ENCODE results near the gene POMZP3.
"Not testable (repeated sequence)": the region's sequence is repeated elsewhere in the genome, so short reads cannot be mapped to it uniquely, and the experiment has no call there.

Gene POMZP3

DNA sequence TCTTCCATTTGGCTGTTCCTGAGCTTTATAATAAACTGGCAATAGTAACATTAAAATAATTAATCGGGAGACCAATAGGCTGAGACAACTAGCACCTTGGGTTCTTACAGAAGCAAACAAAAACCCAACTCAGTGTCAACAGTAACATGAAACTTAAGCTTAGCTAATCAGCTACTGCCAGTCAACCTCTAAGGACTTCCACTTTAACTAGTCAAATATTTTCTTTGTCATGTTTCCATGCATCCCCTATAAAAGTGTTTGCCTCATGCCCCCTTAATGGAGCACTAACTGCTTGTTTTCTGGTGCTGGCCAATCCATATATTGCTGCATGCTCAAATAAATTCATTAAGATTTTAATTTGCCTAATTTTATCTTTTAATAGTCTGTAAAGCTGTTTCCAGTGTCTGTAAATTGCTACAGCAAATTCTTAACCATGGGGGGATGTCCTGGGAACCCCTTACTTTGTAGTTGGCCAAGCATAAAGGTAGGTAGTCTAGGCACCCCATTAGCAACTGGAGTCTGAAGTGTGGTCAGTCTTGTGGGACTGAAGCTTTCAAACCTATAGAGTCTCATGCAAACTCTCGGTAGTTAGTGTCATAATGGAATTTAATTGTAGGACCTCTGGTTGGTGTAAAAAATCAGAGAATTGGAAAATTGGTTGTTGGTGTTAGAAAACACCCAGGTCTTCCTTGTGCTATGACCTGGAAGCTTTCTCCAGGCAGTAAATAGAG is 40.3 kb downstream of the POMZP3 start:
- DNase-seq, result not testable (repeated sequence)

DNA sequence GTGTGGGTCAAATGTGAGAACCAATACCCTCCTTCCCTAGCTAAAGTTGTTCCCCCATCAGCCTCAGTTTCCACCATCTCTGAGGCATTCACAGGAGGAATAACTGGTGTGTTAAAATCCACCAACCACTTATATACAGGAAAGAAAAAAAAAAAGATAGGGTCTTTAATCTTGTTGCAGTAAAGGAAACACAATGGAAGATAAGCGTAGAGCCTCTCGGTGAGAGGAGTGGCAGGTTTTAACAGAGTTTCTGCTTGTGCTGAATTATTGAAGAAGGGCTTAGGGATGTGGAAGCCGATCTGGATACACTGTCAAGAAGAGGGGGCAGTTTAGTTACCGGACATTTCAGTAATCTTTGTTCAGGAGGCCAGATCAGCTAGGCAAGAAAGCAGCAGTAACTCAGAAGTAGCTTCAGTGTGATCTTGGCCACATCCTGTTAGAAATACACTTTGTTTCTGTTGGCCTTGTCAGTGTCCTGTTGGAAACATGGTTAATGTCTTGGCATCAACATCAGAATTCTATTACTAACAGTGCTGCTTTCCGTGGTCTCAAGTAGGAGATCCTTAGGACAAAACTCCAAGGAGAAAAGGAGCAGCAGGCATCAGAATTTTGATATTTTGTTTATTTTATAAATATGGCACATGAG is 43.3 kb downstream of the POMZP3 start:
- not testable (repeated sequence) for DNase-seq

GRCh38 chr7:76582848-76583631 is 44.0 kb downstream of the POMZP3 start:
- not testable (repeated sequence) for DNase-seq

- DNase-seq, result not testable (repeated sequence)
Observed at GRCh38 chr7:76575919-76576655, 51.0 kb downstream of the POMZP3 start.

- DNase-seq, result not testable (repeated sequence)
Observed at GRCh38 chr7:76575431-76575830, 51.6 kb downstream of the POMZP3 start.

- DNase-seq, result not testable (repeated sequence)
Observed at GRCh38 chr7:76572296-76572695, 54.8 kb downstream of the POMZP3 start.

GRCh38 chr7:76570324-76570775 is 56.7 kb downstream of the POMZP3 start:
- DNase-seq, result not testable (repeated sequence)

DNA sequence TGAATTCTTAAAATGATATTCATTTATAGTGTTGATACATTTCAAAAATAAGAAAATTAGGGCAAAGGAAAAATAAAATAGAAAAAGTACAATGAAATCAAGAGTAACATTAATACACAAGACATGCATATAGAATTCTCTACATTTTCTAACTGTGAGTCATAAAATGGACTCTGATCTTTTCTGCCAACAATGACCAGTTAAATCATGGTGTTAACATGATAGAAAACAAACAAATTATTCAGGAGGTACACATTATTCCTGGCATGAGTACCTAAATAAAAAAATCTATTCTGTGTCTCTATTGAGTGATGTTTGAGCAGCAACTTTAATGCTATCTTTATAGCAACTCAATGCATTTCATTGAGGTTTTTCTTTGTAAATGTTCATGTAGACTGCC is 58.3 kb downstream of the POMZP3 start:
- DNase-seq, result not testable (repeated sequence)

DNA sequence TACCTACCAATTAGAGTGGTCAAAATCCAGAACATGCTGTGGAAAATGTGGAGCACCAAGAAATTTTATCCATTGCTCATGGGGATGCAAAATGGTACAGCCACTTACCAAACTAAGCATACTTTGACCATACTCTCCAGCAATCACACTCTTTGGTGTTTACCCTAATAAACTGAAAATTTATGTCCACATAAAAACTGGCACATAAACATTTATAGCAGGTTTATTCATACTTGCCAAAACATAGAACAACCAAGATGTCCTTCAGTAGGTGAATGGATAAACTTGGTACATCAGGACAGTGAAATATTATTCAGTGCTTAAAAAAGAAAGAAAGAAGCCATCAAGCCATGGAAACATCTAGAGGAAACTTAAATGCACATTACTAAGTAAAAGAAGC is 59.3 kb downstream of the POMZP3 start:
- DNase-seq, result not testable (repeated sequence)

- DNase-seq, result not testable (repeated sequence)
Observed at GRCh38 chr7:76567311-76567710, 59.8 kb downstream of the POMZP3 start.

DNA sequence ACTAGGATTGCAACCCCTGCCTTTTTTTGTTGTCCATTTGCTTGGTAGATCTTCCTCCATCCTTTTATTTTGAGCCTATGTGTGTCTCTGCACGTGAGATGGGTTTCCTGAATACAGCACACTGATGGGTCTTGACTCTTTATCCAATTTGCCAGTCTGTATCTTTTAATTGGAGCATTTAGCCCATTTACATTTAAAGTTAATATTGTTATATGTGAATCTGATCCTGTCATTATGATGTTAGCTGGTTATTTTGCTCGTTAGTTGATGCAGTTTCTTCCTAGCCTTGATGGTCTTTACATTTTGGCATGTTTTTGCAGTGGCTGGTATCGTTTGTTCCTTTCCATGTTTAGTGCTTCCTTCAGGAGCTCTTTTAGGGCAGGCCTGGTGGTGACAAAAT is 62.1 kb downstream of the POMZP3 start:
- DNase-seq, result not testable (repeated sequence)

- DNase-seq, result not testable (repeated sequence)
Observed at GRCh38 chr7:76561342-76561741, 65.7 kb downstream of the POMZP3 start.

DNA sequence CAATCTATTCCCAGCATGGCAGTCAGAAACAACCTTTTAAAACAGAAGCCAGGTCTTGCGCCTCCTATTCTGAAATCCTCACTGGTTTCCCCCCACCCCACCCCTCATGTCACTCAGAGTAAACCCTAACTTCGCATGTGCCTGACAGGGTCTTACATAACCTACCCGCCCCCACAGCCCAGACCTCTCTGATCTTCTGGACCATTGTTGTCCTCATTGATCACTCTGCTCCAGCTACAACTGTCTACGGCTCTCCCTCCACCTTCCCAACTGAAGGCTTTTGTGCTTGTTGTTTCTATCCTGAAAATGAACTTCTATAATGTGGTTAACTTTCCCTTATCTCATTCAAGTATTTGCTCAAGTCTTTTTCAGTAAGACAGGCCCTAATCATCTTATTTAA is 66.9 kb downstream of the POMZP3 start:
- not testable (repeated sequence) for DNase-seq
